Suprapubic skin (tissue), 4 donors: Measurements from ENCODE around the gene LSM3.
A peak's percentile ranks its signal among the peaks of the same experiment; 100 is the strongest.

Experiments
- EP300 ChIP-seq: sonication (generic); formaldehyde crosslinking; IDR thresholded peaks from one replicate; pipeline ENCODE4 v1.6.1; 2017; ENCODE audit warnings: antibody characterized with exemption
- POLR2AphosphoS5 ChIP-seq, 3 donors: sonication (generic); formaldehyde crosslinking; IDR thresholded peaks; one replicate each; pipeline ENCODE4 v1.6.1; 2017; ENCODE audit warnings: antibody characterized with exemption in 3 of 3
- TF ChIP-seq, protein P1 (sequence below), 2 donors: fragments of 200-600 bp in 1 of 2; fragments of 450-650 bp in 1 of 2; sonication (generic) in 1 of 2; IDR thresholded peaks; one replicate each; pipeline ENCODE4 v1.5.1; 2016 to 2019; ENCODE audit warnings: antibody characterized with exemption in 2 of 2, mild to moderate bottlenecking in 1 of 2, moderate library complexity in 1 of 2

DNA sequence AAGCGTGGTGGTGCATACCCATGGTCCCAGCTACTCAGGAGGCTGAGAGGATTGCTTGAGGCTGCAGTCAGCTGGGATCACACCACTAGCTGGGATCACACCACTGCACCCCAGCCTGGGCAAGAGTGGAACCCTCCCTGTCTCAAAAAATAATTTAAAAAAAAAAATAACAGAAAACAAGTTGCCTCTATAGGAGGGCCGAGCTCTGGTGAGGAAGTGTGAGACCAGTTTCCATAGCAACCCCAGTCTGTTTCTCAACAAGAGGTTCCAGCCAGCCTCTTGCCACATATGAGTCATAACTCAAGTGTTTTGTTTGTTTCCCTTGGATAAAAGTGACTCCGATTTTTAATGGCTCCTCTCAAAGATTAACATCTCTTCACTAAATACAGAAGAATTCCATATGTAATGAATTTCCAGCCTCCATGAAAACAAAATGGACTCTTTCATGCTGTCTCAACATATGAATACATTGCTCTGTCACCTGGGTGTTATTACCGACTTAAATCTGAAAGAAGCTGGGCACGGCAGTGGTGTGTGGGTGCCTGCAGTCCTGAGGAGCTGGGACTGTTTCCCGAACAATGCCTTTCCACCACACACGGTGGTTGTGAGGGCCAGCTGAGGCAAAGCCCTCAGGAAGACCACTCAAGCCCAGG lies 34.1 kb upstream of the LSM3 start:
- TF ChIP-seq POLR2AphosphoS5 (IDR thresholded peaks at IDR 0.05) (peak in 2 of 3 donors; percentile 47 to 66), EP300 (no peak)
- TF ChIP-seq, protein P1, sequence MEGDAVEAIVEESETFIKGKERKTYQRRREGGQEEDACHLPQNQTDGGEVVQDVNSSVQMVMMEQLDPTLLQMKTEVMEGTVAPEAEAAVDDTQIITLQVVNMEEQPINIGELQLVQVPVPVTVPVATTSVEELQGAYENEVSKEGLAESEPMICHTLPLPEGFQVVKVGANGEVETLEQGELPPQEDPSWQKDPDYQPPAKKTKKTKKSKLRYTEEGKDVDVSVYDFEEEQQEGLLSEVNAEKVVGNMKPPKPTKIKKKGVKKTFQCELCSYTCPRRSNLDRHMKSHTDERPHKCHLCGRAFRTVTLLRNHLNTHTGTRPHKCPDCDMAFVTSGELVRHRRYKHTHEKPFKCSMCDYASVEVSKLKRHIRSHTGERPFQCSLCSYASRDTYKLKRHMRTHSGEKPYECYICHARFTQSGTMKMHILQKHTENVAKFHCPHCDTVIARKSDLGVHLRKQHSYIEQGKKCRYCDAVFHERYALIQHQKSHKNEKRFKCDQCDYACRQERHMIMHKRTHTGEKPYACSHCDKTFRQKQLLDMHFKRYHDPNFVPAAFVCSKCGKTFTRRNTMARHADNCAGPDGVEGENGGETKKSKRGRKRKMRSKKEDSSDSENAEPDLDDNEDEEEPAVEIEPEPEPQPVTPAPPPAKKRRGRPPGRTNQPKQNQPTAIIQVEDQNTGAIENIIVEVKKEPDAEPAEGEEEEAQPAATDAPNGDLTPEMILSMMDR (IDR thresholded peaks at IDR 0.05), result no peak
